ENCODE data around the gene IGSF6. TPM values are rescaled to one million over a fixed set of nuclear protein-coding genes. Genes with fewer than 3 reads are reported as not detected.
A peak's percentile ranks its signal among the peaks of the same experiment; 100 is the strongest.
"Not testable (repeated sequence)": the region's sequence is repeated elsewhere in the genome, so short reads cannot be mapped to it uniquely, and the experiment has no call there.

Gene IGSF6
- total and polyA plus RNA-seq, 9 donors: 2.3 to 3.7 (median 2.9) TPM

DNA sequence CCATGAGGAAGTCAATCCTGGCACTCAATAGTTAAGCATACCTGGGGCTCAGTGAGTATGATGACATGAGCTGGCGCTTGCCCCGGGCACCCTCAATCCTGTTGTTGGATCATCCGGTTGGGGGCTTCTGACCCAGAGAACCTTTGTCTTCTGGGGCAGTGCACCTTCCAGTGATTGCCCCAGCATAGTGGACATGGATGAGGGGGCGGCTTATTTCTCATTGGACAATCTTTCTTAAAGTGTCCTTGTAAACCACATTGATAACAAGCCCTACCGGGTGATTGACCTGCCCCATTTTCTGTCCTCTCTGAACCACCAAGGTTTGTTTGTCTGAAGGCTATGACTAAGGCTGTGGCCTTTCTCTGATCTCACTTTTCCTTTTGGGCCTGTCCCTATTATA, 18.2 kb downstream of the IGSF6 start:
- 100% methylated on average over 3 of the region's 5 CpGs for WGBS (ENCODE audit: insufficient coverage)

DNA sequence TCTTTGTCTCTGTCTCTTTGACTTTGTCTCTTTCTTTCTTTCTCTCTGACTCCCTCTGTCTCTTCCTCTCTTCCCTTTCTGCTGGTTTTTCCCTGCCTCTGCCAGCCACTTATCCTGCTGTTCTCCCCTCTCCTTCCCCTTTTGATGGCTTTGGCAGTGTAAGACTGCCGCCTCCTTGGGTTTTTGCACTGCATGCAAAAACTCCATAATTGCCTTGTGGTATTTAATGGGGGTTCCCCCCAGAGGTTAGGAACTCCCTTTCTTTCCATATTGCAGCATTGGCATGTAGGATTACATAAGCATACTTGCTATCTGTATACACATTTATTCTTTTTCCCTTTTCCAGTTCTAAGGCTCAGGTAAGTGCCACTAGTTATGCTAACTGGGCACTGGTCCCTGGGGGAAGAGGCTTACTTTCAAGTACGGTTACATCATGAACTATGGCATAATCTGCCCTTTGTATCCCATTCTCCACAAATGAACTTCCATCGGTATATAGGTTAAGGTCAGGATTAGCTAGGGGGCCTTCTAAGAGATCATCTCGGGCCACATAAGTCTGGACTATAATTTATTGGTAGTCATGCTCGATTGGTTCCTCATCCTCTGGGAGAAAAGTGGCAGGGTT, 20.3 kb downstream of the IGSF6 start:
- not testable (repeated sequence) for H3K9me3 ChIP-seq (replicated peaks; ENCODE audit: control insufficient read depth, low read depth, low read length); H3K4me3 ChIP-seq (ENCODE audit: low read length); H3K4me1 ChIP-seq (ENCODE audit: control insufficient read depth, insufficient read depth, low read length); H3K27ac ChIP-seq (ENCODE audit: low read length); H3K27me3 ChIP-seq (ENCODE audit: control insufficient read depth, insufficient read depth, low read length)
- peak; percentile 22 for DNase-seq
- WGBS (ENCODE audit: insufficient coverage): no CpG with 5 or more reads among the region's 5 CpGs
- H3K36me3 ChIP-seq (ENCODE audit: control insufficient read depth, insufficient read depth, low read length): peaks cover 27% of the 10 kb centered on the region

More for the DNA sequence above, 18.2 kb downstream of the IGSF6 start:
- H3K4me3 ChIP-seq (ENCODE audit: low read length): no peak overlapping the region
- H3K9me3 ChIP-seq (replicated peaks; ENCODE audit: control insufficient read depth, low read depth, low read length): no peaks in the 10 kb centered on the region
- H3K36me3 ChIP-seq (ENCODE audit: control insufficient read depth, insufficient read depth, low read length): peaks cover 18% of the 10 kb centered on the region
- no peak overlapping the region for H3K27ac ChIP-seq (ENCODE audit: low read length)
- no peaks in the 10 kb centered on the region for H3K27me3 ChIP-seq (ENCODE audit: control insufficient read depth, insufficient read depth, low read length)
- H3K4me1 ChIP-seq (ENCODE audit: control insufficient read depth, insufficient read depth, low read length): no peaks in the 10 kb centered on the region
- DNase-seq: no peak

DNA sequence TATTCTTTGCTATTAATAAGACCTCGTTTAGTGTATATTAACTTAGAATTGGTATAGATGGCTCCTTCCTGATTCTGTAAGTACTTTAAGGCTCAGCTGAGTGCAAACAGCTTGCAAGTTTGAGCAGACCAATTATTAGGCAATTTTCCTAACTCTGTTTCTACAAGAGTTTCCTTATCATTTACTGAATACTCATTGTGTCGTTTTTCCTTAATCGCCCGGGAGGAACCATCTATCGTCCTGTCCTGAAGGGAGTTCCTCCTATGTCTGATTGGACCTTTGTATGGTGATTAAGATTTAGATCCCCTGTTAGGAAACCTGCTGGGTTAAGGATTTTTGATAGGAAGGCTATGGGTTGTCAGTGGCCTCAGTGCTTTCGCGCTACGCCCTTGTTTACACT, 21.0 kb downstream of the IGSF6 start:
- H3K4me1 ChIP-seq (ENCODE audit: control insufficient read depth, insufficient read depth, low read length); H3K27me3 ChIP-seq (ENCODE audit: control insufficient read depth, insufficient read depth, low read length); H3K9me3 ChIP-seq (replicated peaks; ENCODE audit: control insufficient read depth, low read depth, low read length); H3K27ac ChIP-seq (ENCODE audit: low read length); H3K4me3 ChIP-seq (ENCODE audit: low read length); DNase-seq: not testable (repeated sequence)
- peaks cover 32% of the 10 kb centered on the region for H3K36me3 ChIP-seq (ENCODE audit: control insufficient read depth, insufficient read depth, low read length)
- WGBS (ENCODE audit: insufficient coverage): no CpG with 5 or more reads among the region's 8 CpGs

DNA sequence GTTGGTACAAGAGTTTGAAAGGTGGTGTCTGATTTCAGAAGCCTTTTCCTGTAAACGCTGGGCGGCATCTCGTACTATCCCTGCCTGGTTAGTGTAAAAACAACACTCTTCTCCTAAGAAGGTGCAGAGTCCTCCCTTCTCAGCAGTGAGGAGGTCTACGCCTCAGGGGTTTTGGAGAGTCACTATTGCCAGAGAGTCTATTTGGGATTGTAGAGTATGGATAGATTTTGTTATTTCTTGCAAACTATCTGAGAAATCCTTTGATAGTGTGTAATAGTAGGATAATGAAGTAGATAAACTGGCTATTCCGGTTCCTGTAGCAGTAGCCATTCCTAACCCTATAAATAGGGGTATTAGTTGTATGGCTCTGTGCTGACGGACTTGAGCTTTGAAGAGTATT, 21.5 kb downstream of the IGSF6 start:
- not testable (repeated sequence) for H3K27me3 ChIP-seq (ENCODE audit: control insufficient read depth, insufficient read depth, low read length); DNase-seq; H3K4me1 ChIP-seq (ENCODE audit: control insufficient read depth, insufficient read depth, low read length); H3K9me3 ChIP-seq (replicated peaks; ENCODE audit: control insufficient read depth, low read depth, low read length); H3K27ac ChIP-seq (ENCODE audit: low read length); H3K4me3 ChIP-seq (ENCODE audit: low read length)
- peaks cover 34% of the 10 kb centered on the region for H3K36me3 ChIP-seq (ENCODE audit: control insufficient read depth, insufficient read depth, low read length)
- WGBS (ENCODE audit: insufficient coverage): 100% methylated on average over 1 of the region's 6 CpGs

DNA sequence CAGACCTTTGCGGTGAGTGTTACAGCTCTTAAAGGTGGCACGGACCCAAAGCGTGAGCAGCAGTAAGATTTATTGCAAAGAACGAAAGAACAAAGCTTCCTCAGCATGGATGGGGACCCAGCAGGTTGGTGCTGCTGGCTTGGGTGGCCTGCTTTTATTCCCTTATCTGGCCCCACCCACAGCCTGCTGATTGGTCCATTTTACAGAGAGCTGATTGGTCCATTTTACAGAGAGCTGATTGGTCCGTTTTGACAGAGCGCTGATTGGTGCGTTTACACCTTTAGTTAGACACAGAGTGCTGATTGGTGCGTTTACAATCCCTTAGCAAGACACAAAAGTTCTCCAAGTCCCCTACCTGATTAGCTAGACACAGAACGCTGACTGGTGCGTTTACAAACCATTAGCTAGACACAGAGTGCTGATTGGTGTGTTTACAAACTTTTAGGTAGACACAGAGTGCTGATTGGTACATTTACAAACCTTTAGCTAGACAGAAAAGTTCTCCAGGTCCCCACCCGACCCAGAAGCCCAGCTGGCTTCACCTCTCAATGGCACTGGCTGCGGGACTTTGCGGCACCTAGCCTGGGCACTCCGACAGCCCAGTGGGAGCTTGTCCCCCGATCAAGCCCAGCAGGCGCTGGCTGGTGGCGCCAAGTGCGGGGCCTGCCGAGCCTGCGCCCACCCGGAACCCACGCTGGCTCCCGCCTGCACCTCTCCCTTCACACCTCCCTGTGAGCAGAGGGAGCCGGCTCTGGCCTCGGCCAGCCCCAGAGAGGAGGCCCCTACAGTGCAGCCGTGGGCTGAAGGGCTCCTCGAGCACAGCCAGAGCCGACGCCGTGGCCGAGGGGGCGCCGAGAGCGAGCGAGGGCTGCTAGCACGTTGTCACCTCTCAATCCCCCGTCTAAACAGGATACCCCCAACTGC, 22.5 kb downstream of the IGSF6 start:
- not testable (repeated sequence) for H3K4me3 ChIP-seq (ENCODE audit: low read length); H3K27ac ChIP-seq (ENCODE audit: low read length); H3K4me1 ChIP-seq (ENCODE audit: control insufficient read depth, insufficient read depth, low read length); DNase-seq; H3K27me3 ChIP-seq (ENCODE audit: control insufficient read depth, insufficient read depth, low read length); H3K9me3 ChIP-seq (replicated peaks; ENCODE audit: control insufficient read depth, low read depth, low read length)
- 98% methylated on average over 28 of the region's 37 CpGs for WGBS (ENCODE audit: insufficient coverage)
- H3K36me3 ChIP-seq (ENCODE audit: control insufficient read depth, insufficient read depth, low read length): peaks cover 31% of the 10 kb centered on the region

DNA sequence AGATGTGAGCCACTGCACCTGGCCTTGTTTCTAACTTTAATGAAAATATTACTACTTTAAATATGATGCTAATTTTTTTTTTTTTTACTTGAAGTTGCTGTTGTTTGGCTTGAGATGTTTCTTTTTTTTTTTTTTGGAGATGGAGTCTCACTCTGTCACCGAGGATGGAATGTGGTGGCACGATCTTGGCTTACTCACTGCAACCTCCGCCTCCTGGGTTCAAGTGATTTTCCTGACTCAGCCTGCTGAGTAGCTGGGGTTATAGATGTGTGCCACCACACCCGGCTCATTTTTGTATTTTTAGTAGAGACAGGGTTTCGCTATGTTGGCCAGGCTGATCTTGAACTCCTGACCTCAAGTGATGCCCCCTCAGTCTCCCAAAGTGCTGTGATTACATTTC, 23.6 kb downstream of the IGSF6 start:
- no peak overlapping the region for H3K4me3 ChIP-seq (ENCODE audit: low read length)
- H3K9me3 ChIP-seq (replicated peaks; ENCODE audit: control insufficient read depth, low read depth, low read length): no peaks in the 10 kb centered on the region
- no peak for DNase-seq
- no CpG with 5 or more reads among the region's 5 CpGs for WGBS (ENCODE audit: insufficient coverage)
- no peaks in the 10 kb centered on the region for H3K4me1 ChIP-seq (ENCODE audit: control insufficient read depth, insufficient read depth, low read length)
- H3K36me3 ChIP-seq (ENCODE audit: control insufficient read depth, insufficient read depth, low read length): peaks cover 24% of the 10 kb centered on the region
- H3K27ac ChIP-seq (ENCODE audit: low read length): no peak overlapping the region
- no peaks in the 10 kb centered on the region for H3K27me3 ChIP-seq (ENCODE audit: control insufficient read depth, insufficient read depth, low read length)

DNA sequence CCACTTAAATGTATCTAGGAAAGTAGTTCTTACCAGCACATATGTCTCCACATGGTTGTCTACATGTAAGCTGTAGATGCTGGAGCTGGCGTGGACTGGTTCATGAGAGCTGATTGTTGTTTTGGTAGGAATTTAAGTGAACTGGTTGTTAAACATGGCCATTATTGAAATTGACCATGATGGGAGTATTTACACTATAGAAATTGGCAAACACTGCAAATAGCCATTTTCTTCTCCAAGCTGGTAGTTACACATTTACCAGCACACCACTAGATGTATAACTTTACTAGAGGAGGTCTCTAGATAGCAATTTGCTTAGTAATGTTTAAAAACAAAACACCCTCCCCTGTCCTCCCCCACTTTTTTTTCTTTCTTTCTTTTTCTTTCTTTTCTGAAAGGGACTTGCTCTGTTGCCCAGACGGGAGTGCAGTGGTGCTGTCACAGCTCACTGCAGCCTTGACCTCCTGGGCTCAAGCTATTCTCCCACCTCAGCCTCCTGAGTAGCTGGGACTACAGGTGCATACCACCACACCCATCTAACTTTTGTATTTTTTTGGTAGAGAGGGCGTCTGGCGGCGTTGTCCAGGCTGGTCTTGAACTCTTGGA, 24.2 kb downstream of the IGSF6 start:
- Histone ChIP-seq H3K4me3 (ENCODE audit: low read length) (no peak overlapping the region), H3K27me3 (ENCODE audit: control insufficient read depth, insufficient read depth, low read length) (no peaks in the 10 kb centered on the region), H3K9me3 (replicated peaks; ENCODE audit: control insufficient read depth, low read depth, low read length) (no peaks in the 10 kb centered on the region), H3K27ac (ENCODE audit: low read length) (no peak overlapping the region), H3K36me3 (ENCODE audit: control insufficient read depth, insufficient read depth, low read length) (peaks cover 24% of the 10 kb centered on the region), H3K4me1 (ENCODE audit: control insufficient read depth, insufficient read depth, low read length) (no peaks in the 10 kb centered on the region)
- no peak for DNase-seq
- no CpG with 5 or more reads among the region's 5 CpGs for WGBS (ENCODE audit: insufficient coverage)

DNA sequence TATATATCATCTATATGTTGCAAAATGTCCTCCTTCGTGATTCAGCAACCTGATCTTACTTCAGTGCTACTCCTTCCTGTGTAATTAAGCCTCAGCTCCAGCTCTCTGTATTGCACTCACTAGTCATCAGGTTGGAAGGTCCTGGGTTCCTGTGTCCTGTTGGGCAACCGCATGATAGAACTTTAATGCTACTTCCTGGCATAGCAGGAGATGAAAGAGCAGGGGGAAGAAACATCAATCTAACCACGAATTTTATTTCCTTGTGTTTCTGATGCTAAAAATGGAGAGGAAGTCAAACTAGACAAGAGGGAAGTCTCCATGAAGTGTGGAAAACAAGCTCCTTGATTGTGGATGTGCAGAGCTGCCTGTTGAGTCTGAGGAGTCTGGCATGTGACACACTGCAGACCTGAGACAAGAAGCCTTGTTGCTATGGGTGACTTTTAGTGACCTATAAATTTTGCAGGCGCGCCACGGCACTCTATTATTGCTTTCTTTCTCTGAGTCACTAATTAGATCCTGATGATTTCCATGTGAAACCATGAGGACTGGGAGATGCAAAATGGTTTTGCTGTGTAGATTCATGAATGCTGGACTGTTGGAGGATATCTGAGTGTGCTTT, 25.6 kb downstream of the IGSF6 start:
- no peak overlapping the region for H3K27ac ChIP-seq (ENCODE audit: low read length)
- no peaks in the 10 kb centered on the region for H3K4me1 ChIP-seq (ENCODE audit: control insufficient read depth, insufficient read depth, low read length)
- WGBS (ENCODE audit: insufficient coverage): 0% methylated on average over 2 of the region's 6 CpGs
- H3K36me3 ChIP-seq (ENCODE audit: control insufficient read depth, insufficient read depth, low read length): peaks cover 24% of the 10 kb centered on the region
- no peaks in the 10 kb centered on the region for H3K27me3 ChIP-seq (ENCODE audit: control insufficient read depth, insufficient read depth, low read length)
- H3K9me3 ChIP-seq (replicated peaks; ENCODE audit: control insufficient read depth, low read depth, low read length): no peaks in the 10 kb centered on the region
- DNase-seq: peak; percentile 61
- no peak overlapping the region for H3K4me3 ChIP-seq (ENCODE audit: low read length)

DNA sequence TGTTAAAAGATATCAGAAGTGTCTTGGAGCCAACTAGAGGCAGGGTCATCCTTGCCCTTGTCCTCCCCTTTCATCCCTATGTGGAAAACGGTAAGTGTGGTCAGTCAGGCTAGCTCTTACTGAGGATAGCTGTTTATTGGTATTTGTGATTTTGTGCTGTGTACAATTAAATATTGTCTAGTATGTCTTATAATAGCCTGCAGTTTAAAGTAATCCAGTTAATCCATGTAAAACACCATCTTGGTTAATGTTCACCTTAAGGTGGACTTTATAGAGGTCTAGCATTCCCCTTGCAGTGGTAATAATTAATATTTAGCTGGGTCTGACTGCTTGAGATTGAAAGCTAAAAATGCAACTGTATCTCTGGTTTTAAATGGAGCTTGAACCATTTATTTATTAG, 27.4 kb downstream of the IGSF6 start:
- Histone ChIP-seq H3K27me3 (ENCODE audit: control insufficient read depth, insufficient read depth, low read length) (no peaks in the 10 kb centered on the region), H3K36me3 (ENCODE audit: control insufficient read depth, insufficient read depth, low read length) (peaks cover 24% of the 10 kb centered on the region), H3K4me1 (ENCODE audit: control insufficient read depth, insufficient read depth, low read length) (no peaks in the 10 kb centered on the region), H3K4me3 (ENCODE audit: low read length) (no peak overlapping the region), H3K9me3 (replicated peaks; ENCODE audit: control insufficient read depth, low read depth, low read length) (no peaks in the 10 kb centered on the region), H3K27ac (ENCODE audit: low read length) (no peak overlapping the region)
- DNase-seq: no peak
- no CpG with 5 or more reads among the region's 1 CpG for WGBS (ENCODE audit: insufficient coverage)

DNA sequence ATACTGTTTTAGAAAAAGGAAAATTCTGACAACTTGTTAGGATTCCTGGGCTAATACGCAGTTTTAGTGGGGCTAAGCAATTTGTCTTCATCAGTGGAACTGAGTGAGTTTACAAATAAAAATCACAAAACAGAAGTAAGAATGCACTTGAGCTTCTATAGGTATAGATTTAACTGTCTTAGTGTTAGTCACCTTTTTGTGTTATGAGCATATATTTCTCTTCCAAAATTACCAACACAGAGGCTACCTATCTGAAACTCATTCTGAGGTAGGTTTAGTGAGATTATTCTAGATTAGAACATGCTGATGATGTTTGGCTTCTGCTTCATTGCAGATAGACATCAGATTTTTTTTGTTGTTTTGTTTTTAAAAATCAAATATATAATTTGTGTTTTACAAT, 29.9 kb downstream of the IGSF6 start:
- Histone ChIP-seq H3K4me1 (ENCODE audit: control insufficient read depth, insufficient read depth, low read length) (no peaks in the 10 kb centered on the region), H3K27me3 (ENCODE audit: control insufficient read depth, insufficient read depth, low read length) (no peaks in the 10 kb centered on the region), H3K9me3 (replicated peaks; ENCODE audit: control insufficient read depth, low read depth, low read length) (no peaks in the 10 kb centered on the region), H3K36me3 (ENCODE audit: control insufficient read depth, insufficient read depth, low read length) (peaks cover 11% of the 10 kb centered on the region), H3K4me3 (ENCODE audit: low read length) (no peak overlapping the region), H3K27ac (ENCODE audit: low read length) (no peak overlapping the region)
- no CpG with 5 or more reads among the region's 1 CpG for WGBS (ENCODE audit: insufficient coverage)
- no peak for DNase-seq

All from muscle of leg (tissue), 11 donors.